ENCODE results near the gene RIMKLA.

DNA sequence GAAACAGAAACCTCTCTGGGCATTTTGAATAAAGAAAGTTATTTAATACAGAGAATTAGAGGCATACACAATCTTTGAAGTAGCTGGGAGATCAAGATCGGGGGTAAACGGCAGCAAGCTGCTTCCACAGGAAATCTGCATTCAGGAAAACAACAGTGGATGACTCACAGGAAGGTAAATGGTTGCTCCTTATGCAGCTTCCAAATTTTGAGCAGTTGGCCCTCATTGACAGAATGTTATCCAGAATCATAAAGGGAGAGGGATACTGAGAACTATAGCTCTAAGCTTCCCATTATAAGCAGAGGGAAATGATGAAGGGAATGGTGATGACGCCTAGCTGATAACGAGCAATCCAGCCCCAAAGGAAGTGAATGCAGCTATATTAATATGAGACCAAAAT is 46.6 kb downstream of the RIMKLA start:
- TF ChIP-seq TAF1 (IDR thresholded peaks at IDR 0.05; ENCODE audit: borderline replicate concordance, low read depth, low read length) (no peak), POLR2A (IDR thresholded peaks at IDR 0.05; ENCODE audit: low read depth, low read length) (no peak), POLR2AphosphoS5 (IDR thresholded peaks at IDR 0.05; ENCODE audit: low read depth, low read length) (no peak)

Measured in GM12892 (cell line).